Stimulated activated CD4-positive, alpha-beta T cell treated with anti-CD3 and anti-CD28 coated beads, Interleukin-2, amount 100 ng/mL, for 4 hours (primary cell): ENCODE data around the gene RPRD2.

ENCODE experiments used
- DNase-seq: peaks from one replicate; pipeline ENCODE4 v3.0.0-alpha.2; 2020; ENCODE audit warnings: low read depth

The RPRD2 gene

GRCh38 chr1:150472601-150473200, 108.8 kb downstream of the RPRD2 start:
- DNase-seq: no peak

DNA sequence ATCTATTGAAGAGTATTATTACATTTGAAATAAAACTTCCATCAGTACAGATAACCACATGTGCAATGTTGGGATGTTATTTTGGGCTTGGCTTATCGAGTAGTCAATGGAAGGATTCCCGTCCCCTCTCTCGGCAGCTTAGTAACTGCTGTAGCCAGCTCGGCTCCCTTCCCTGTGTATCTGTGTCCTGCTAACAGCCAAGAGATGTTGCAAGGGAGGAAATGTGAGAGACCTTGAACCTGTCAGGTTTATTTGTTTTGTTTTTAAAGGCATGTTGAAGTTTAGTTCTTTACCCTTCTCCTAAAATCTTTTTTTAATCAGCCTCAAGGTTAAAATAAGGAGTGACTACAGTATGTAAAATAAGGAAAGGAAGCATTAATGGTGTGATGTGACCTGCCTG, 109.7 kb downstream of the RPRD2 start:
- DNase-seq: no peak

DNA sequence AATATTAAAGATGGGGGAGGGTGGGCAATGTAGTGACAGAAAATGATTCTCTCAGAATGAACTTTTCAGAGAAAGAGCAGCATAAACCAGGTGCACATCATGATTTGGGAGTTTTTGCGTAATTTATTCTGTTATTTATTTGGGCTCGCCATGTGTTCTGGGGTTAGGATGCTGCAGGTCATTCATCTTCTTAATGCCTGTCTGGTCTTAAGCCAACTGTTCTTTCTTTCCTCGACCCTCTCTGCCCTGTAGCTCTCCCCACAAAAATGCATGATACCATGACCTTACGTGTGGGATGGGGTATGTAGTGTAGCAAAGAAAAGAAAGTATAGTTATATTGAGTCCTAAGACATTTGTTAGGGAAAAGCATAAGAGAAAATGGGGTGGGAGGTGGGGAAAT, 110.9 kb downstream of the RPRD2 start:
- DNase-seq: no peak

- DNase-seq: no peak
These were observed 112.8 kb downstream of the RPRD2 start for GRCh38 chr1:150476754-150477153.

GRCh38 chr1:150477320-150477719, 113.4 kb downstream of the RPRD2 start:
- no peak for DNase-seq

DNA sequence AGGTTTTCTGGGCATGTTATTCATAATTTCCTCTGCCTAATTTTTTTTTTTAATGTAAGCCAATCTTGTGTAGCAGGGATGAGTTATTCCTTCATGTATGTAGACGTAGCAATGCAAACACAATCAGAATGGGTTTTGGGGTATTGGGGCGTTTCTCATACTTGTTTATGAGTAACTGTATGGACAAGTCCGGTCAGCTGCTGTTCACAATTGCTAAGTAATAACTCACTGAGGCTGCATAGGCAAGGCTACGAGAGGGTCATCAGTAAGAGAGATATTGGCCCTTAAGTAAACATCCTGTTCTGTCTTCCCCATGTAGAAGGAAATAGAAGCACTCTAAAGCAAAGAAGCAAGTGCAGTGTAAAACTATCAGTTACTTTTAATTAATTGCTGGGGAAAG, 113.8 kb downstream of the RPRD2 start:
- DNase-seq: no peak

- DNase-seq: no peak
These were observed 115.4 kb downstream of the RPRD2 start for GRCh38 chr1:150479370-150479769.

GRCh38 chr1:150479927-150480352, 116.0 kb downstream of the RPRD2 start:
- DNase-seq: no peak

DNA sequence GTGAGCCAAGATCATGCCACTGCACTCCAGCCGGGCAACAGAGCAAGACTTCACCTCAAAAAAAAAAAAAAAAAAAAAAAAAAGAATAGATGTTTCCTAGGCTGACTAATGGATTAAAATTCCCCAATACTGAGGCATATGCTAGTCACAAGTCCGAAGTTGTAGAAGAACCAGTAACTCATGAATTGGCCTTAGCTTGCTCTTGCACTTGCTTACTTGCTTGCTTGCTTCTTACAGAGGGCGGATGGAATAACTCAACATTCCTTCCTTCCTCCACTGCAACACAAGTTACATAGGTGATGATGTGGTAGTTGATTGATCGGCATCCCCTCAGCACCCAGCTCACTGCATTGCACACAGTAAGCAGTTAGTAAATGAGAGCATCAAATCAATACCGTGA, 120.5 kb downstream of the RPRD2 start:
- no peak for DNase-seq

GRCh38 chr1:150484861-150485260, 120.9 kb downstream of the RPRD2 start:
- DNase-seq: no peak

- peak; percentile 90 for DNase-seq
These were observed 123.2 kb downstream of the RPRD2 start, which contains the start of gene TARS2 for GRCh38 chr1:150486966-150487762. TARS2 (plus strand) TSS chr1:150487419; CDS start chr1:150487451, 32 bp downstream.

DNA sequence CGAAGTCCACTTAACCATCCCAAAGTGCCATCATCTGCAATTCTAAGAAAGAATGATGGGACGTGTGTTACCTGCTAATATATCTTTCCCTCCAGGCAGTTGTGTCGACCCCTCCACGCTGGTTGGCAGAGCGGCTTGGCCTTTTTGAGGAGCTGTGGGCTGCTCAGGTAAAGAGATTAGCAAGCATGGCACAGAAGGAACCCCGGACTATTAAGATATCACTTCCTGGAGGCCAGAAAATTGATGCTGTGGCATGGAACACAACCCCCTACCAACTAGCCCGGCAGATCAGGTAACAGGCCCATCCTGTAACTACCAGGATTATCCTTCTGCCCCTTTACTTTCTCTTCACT, 123.8 kb downstream of the RPRD2 start:
- DNase-seq: no peak

GRCh38 chr1:150493175-150493574, 129.2 kb downstream of the RPRD2 start:
- DNase-seq: no peak

DNA sequence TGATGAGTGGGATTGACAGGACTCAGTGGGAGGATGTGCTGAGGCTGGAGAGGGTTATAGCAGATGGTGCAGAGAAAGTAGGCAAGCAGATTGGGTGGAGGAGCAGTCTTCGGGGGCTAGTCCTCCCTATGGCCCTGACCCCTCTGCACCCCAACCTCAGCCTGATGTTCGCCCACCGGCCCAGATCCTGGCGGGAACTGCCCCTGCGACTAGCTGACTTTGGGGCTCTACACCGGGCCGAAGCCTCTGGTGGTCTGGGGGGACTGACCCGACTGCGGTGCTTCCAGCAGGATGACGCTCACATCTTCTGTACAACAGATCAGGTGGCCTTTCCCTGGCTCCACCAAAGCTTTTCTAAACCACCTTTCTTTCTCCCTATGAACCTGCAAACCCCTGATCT, 134.4 kb downstream of the RPRD2 start:
- DNase-seq: no peak

DNA sequence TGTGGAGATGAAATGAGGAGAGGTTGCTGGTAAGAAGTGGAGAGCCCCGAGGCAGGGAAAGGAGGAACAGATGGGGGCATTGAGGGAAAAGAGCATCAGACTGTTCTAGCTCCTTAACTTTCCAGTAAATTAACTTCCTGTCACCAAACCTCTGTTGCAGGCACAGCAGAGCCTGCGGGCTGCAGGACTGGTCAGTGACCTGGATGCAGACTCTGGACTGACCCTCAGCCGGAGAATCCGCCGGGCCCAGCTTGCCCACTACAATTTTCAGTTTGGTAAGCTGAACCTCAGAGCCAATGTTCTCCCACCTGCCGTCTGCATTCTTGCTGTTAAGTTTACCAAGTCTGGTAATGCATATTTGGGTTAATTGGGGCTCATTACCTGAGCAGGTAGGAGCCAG, 141.5 kb downstream of the RPRD2 start:
- DNase-seq: no peak

DNA sequence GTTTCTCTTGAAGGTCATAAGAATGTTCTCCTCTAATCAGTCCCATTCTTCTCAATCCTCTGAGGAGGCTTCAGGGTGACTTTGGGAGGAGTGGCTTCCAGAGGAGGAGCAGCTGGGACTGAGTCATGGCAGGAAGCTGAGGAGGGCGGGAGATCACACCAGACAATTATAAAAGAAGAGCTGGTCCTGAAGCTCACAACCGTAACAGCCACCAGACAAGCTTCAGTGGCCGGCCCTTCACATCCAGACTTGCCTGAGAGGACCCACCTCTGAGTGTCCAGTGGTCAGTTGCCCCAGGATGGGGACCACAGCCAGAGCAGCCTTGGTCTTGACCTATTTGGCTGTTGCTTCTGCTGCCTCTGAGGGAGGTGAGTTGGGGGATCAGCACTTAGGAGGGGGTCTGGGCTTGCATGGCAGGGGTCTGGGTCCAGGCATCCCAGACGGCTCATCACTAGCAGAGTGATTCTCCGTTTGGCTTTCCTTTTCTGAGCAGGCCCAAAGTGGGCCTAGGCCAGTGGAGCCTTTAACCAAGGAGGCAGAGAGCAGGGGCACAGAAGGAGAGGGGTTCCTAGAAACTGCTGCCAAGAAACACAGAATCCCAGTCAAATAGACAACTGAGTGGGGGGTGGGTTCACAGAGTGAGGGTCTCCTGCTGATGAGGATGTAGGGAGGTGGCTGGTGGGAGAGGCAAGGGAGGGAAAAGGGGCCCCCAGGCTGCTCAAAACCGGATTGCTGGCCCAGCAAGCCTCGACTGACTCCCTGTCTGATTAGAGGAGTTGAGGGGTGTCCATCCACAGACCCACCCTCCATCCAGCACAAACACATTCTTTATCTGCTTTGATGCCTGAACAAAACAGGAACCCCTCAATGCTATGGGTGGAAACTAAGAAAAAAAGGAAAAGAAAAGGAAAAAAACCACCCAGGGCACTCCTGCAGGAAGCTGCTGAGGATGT, 144.2 kb downstream of the RPRD2 start, which contains the start of gene ECM1:
ECM1 (plus strand) TSS at position 198 of the 953 bp plus-strand sequence; CDS start at position 299, 101 bp downstream.
- no peak for DNase-seq

DNA sequence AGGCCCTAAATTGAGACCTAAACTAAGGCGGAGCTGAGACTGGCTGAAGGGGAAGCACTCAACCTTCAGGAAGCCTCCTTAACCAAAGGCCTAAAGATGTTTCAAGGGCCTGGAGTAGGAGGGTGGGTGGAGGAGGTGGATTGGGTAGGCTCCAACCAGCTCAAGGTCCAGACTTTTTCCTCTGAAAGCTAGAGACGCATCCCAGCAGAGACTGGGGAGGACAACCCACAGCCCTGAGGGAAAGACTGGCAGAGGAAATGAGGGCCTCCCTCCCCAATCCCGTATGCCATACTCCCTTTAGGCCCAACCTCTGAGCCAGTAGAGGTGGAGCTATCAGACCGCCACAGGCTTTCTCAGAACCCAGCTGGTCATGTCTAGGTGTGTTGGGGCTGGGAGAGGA, 145.0 kb downstream of the RPRD2 start:
- DNase-seq: no peak

DNA sequence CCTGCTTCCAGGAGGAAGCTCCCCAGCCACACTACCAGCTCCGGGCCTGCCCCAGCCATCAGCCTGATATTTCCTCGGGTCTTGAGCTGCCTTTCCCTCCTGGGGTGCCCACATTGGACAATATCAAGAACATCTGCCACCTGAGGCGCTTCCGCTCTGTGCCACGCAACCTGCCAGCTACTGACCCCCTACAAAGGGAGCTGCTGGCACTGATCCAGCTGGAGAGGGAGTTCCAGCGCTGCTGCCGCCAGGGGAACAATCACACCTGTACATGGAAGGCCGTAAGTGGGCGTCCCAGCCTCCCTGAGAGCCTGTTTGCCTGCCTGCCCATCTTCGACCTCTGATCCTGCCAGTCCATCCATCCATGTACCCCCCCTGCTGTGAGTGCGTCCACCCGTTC, 147.6 kb downstream of the RPRD2 start:
- DNase-seq: no peak

DNA sequence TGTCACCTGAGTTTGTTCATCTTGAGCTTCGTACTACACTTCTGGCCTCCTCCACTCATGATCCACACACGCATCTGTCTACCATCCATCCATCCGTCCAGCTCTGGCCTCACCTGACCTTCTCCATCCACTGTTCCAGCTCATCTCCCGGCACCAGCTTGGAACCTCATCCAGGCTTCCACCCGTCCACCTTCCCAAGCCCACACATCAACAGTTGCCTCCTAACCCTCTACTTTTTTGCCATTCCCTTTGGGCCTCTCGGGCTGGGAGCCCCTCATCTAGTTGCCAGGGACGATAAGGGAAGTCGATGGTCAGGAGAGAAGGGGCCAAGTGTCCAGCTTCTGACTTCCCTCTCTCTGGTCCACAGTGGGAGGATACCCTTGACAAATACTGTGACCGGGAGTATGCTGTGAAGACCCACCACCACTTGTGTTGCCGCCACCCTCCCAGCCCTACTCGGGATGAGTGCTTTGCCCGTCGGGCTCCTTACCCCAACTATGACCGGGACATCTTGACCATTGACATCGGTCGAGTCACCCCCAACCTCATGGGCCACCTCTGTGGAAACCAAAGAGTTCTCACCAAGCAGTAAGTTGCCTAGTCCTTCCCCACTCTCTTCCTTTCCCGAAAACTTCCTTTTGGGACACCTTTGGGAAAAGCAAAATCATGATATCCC, 148.2 kb downstream of the RPRD2 start:
- no peak for DNase-seq

- no peak for DNase-seq
These were observed 148.9 kb downstream of the RPRD2 start for GRCh38 chr1:150512846-150513245.

DNA sequence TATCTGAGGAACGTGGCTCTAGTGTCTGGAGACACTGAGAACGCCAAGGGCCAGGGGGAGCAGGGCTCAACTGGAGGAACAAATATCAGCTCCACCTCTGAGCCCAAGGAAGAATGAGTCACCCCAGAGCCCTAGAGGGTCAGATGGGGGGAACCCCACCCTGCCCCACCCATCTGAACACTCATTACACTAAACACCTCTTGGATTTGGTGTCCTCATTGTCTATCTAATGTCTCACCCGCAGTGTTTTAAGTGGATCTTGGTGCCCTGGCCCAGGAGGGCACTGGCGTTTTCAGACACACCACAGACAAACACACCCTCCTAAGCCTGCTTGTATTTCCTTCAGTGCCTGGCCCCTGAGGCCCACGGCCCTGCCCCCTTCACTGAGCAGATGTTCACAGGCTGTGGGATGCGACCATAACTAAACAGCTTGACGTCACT, 149.4 kb downstream of the RPRD2 start:
- no peak for DNase-seq

- no peak for DNase-seq
These were observed 150.3 kb downstream of the RPRD2 start for GRCh38 chr1:150514260-150514659.
